ENCODE measurements around the gene BMP7.

GRCh38 chr20:57159193-57159851, 107.1 kb downstream of the BMP7 start:
- TF ChIP-seq CTCF (IDR thresholded peaks at IDR 0.05 in 2 of 3, conservative IDR thresholded peaks at IDR 0.05 in 1 of 3; ENCODE audit: insufficient read depth in 2 of 3, low read depth in 1 of 3, low read length in 3 of 3): no peak
- no peak for TF ChIP-seq POLR2A (conservative IDR thresholded peaks at IDR 0.05)
- no peak for TF ChIP-seq CBX1 (IDR thresholded peaks at IDR 0.05; ENCODE audit: low read depth)
- no peak for TF ChIP-seq SMAD1 (IDR thresholded peaks at IDR 0.05; ENCODE audit: low read depth, low read length, partially characterized antibody)
- TF ChIP-seq ZBTB7A (IDR thresholded peaks at IDR 0.05; ENCODE audit: borderline replicate concordance, control insufficient read depth, low read depth, low read length): no peak
- TF ChIP-seq USF2 (CRISPR knock-in tag; IDR thresholded peaks at IDR 0.05): no peak
- no peak for TF ChIP-seq ZBTB49 (CRISPR knock-in tag; IDR thresholded peaks at IDR 0.05; ENCODE audit: borderline replicate concordance)
- no peak for TF ChIP-seq ELF1 (tag; IDR thresholded peaks at IDR 0.05)
- no peak for TF ChIP-seq HMGXB4 (CRISPR knock-in tag; IDR thresholded peaks at IDR 0.05)
- no peak for TF ChIP-seq SREBF1 (IDR thresholded peaks at IDR 0.05; ENCODE audit: borderline replicate concordance, low read depth, low read length)
- no peak for TF ChIP-seq IRF9 (tag; IDR thresholded peaks at IDR 0.05)
- TF ChIP-seq GTF3C2 (IDR thresholded peaks at IDR 0.05; ENCODE audit: borderline replicate concordance, extremely low read depth, insufficient read length): no peak

All from K562 (cell line).